ENCODE measurements around the gene PIGN. TPM values are rescaled to one million over a fixed set of nuclear protein-coding genes. Genes with fewer than 3 reads are reported as not detected.

The PIGN gene
- total RNA-seq, 3 donors from 2014 or later (not counting 1 experiment from before 2014, with no cell fraction given) = 12.2 to 21.7 (median 20.1) TPM

- intact Hi-C loops (cut with micrococcal nuclease) = no loop called here
- Histone ChIP-seq H3K36me3 (ENCODE audit: control insufficient read depth, insufficient read depth, low read length) (no peaks in the 10 kb centered on the region), H3K27me3 (ENCODE audit: control insufficient read depth, insufficient read depth, low read length) (no peaks in the 10 kb centered on the region), H3K4me1 (ENCODE audit: control insufficient read depth, insufficient read depth, low read length) (no peaks in the 10 kb centered on the region), H3K27ac (ENCODE audit: low read length) (no peak overlapping the region), H3K9me3 (ENCODE audit: control insufficient read depth, insufficient read depth, low read length) (no peaks in the 10 kb centered on the region), H3K4me3 (ENCODE audit: low read length) (no peak overlapping the region)
- H3K4me1 Mint-ChIP-seq = no peaks in the 10 kb centered on the region
- H3K4me3 Mint-ChIP-seq = no peak overlapping the region
- H3K9me3 Mint-ChIP-seq = no peaks in the 10 kb centered on the region
- H3K27ac Mint-ChIP-seq = no peak overlapping the region
- ATAC-seq (no peak), DNase-seq (no peak)
- TF ChIP-seq CTCF (IDR thresholded peaks at IDR 0.05) = no peak
- no CpG with 5 or more reads among the region's 1 CpG for WGBS (ENCODE audit: insufficient coverage)
- no peaks in the 10 kb centered on the region for H3K36me3 Mint-ChIP-seq
- peaks cover 7 to 8% of the 10 kb centered on the region in 2 donors for H3K27me3 Mint-ChIP-seq (ENCODE audit: low read depth in 2 of 2)
These were observed 194.6 kb downstream of the PIGN start for GRCh38 chr18:61992285-61992684.

GRCh38 chr18:61991836-61992235, 195.0 kb downstream of the PIGN start:
- no peak overlapping the region for H3K4me3 ChIP-seq (ENCODE audit: low read length)
- peaks cover 3 to 7% of the 10 kb centered on the region in 2 donors for H3K27me3 Mint-ChIP-seq (ENCODE audit: low read depth in 2 of 2)
- no peaks in the 10 kb centered on the region for H3K36me3 ChIP-seq (ENCODE audit: control insufficient read depth, insufficient read depth, low read length)
- H3K27ac Mint-ChIP-seq = no peak overlapping the region
- no peaks in the 10 kb centered on the region for H3K4me1 Mint-ChIP-seq
- intact Hi-C loops (cut with micrococcal nuclease) = no loop called here
- no peaks in the 10 kb centered on the region for H3K27me3 ChIP-seq (ENCODE audit: control insufficient read depth, insufficient read depth, low read length)
- ATAC-seq (no peak), DNase-seq (no peak)
- H3K4me1 ChIP-seq (ENCODE audit: control insufficient read depth, insufficient read depth, low read length) = no peaks in the 10 kb centered on the region
- no peaks in the 10 kb centered on the region for H3K9me3 Mint-ChIP-seq
- TF ChIP-seq CTCF (IDR thresholded peaks at IDR 0.05) = no peak
- 100% methylated on average over 1 of the region's 1 CpG for WGBS (ENCODE audit: insufficient coverage)
- no peaks in the 10 kb centered on the region for H3K9me3 ChIP-seq (ENCODE audit: control insufficient read depth, insufficient read depth, low read length)
- H3K27ac ChIP-seq (ENCODE audit: low read length) = no peak overlapping the region
- H3K4me3 Mint-ChIP-seq = no peak overlapping the region
- no peaks in the 10 kb centered on the region for H3K36me3 Mint-ChIP-seq

GRCh38 chr18:61991201-61991600, 195.7 kb downstream of the PIGN start:
- no peaks in the 10 kb centered on the region for H3K9me3 Mint-ChIP-seq
- intact Hi-C loops (cut with micrococcal nuclease) = no loop called here
- H3K4me1 ChIP-seq (ENCODE audit: control insufficient read depth, insufficient read depth, low read length) = no peaks in the 10 kb centered on the region
- H3K4me3 Mint-ChIP-seq = no peak overlapping the region
- H3K27me3 ChIP-seq (ENCODE audit: control insufficient read depth, insufficient read depth, low read length) = no peaks in the 10 kb centered on the region
- ATAC-seq (no peak), DNase-seq (no peak)
- no peak for TF ChIP-seq CTCF (IDR thresholded peaks at IDR 0.05)
- no peaks in the 10 kb centered on the region for H3K9me3 ChIP-seq (ENCODE audit: control insufficient read depth, insufficient read depth, low read length)
- no peak overlapping the region for H3K27ac ChIP-seq (ENCODE audit: low read length)
- H3K36me3 Mint-ChIP-seq = no peaks in the 10 kb centered on the region
- no peaks in the 10 kb centered on the region for H3K4me1 Mint-ChIP-seq
- H3K27ac Mint-ChIP-seq = no peak overlapping the region
- peaks cover 0 to 7% of the 10 kb centered on the region in 2 donors for H3K27me3 Mint-ChIP-seq (ENCODE audit: low read depth in 2 of 2)
- no peak overlapping the region for H3K4me3 ChIP-seq (ENCODE audit: low read length)
- H3K36me3 ChIP-seq (ENCODE audit: control insufficient read depth, insufficient read depth, low read length) = no peaks in the 10 kb centered on the region
- 82% methylated on average over 3 of the region's 3 CpGs for WGBS (ENCODE audit: insufficient coverage)

Other genes with a start within 250 kb of the PIGN start
- 10 to 100 TPM; 60.1 to 69.9 (median 63.9) TPM for gene RELCH, start 199 bp upstream of the PIGN start, total RNA-seq
- gene TNFRSF11A, start 138.3 kb upstream of the PIGN start, total RNA-seq = 10 to 100 TPM in 1 of 3 donors, 1 to 10 TPM in 2; 6.9 to 10.9 (median 8.8) TPM